ENCODE results near the gene BPIFB6. TPM values are rescaled to one million over a fixed set of nuclear protein-coding genes. Genes with fewer than 3 reads are reported as not detected.
A peak's percentile ranks its signal among the peaks of the same experiment; 100 is the strongest.

The BPIFB6 gene, protein sequence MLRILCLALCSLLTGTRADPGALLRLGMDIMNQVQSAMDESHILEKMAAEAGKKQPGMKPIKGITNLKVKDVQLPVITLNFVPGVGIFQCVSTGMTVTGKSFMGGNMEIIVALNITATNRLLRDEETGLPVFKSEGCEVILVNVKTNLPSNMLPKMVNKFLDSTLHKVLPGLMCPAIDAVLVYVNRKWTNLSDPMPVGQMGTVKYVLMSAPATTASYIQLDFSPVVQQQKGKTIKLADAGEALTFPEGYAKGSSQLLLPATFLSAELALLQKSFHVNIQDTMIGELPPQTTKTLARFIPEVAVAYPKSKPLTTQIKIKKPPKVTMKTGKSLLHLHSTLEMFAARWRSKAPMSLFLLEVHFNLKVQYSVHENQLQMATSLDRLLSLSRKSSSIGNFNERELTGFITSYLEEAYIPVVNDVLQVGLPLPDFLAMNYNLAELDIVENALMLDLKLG
- total RNA-seq: not detected
- polyA plus RNA-seq: not detected
- long read RNA-seq, donor 1: 0 reads
- long read RNA-seq, donor 2: 0 reads

DNA sequence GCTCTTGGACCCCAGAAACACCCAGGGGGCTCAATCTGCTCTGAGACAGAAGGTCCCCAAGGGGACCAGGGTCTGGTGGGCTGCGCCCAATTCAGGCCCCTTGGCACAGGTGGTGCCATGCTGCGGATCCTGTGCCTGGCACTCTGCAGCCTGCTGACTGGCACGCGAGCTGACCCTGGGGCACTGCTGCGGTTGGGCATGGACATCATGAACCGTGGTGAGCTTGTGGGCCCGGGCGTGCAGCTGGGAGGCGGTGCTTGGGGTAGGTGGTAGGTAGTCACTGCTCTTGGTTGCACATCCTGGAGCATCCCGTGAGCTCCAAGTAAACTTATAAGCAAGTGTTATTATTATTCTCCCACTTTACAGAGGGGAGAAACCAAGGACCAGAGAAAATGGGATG lies at the start of gene BPIFB6:
BPIFB6 (plus strand) TSS at position 118 of the 400 bp plus-strand sequence; CDS start at position 118, 0 bp downstream.
- Histone ChIP-seq H3K27ac (no peak within 1 kb of the TSS), H3K27me3 (ENCODE audit: insufficient read depth in 3 of 3, low read length in 2 of 3) (peaks cover 0 to 21% (median 7%) of the 10 kb centered on the region in 3 donors), H3K4me1 (no peaks in the 10 kb centered on the region), H3K4me3 (no peak within 1 kb of the TSS), H3K9me3 (no peaks in the 10 kb centered on the region), H3K36me3 (ENCODE audit: insufficient read depth in 1 of 2, low read depth in 1 of 2) (no peaks in the 10 kb centered on the region)
- TF ChIP-seq, protein P1, sequence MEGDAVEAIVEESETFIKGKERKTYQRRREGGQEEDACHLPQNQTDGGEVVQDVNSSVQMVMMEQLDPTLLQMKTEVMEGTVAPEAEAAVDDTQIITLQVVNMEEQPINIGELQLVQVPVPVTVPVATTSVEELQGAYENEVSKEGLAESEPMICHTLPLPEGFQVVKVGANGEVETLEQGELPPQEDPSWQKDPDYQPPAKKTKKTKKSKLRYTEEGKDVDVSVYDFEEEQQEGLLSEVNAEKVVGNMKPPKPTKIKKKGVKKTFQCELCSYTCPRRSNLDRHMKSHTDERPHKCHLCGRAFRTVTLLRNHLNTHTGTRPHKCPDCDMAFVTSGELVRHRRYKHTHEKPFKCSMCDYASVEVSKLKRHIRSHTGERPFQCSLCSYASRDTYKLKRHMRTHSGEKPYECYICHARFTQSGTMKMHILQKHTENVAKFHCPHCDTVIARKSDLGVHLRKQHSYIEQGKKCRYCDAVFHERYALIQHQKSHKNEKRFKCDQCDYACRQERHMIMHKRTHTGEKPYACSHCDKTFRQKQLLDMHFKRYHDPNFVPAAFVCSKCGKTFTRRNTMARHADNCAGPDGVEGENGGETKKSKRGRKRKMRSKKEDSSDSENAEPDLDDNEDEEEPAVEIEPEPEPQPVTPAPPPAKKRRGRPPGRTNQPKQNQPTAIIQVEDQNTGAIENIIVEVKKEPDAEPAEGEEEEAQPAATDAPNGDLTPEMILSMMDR (IDR thresholded peaks at IDR 0.05): no peak
- 84 to 88% (median 86%) methylated on average over 10 of the region's 10 CpGs for WGBS, 3 donors
- no peak for ATAC-seq
- intact Hi-C loops (cut with DNase I): no loop called here
- DNase-seq: peak in 1 of 2 donors; percentile 49

DNA sequence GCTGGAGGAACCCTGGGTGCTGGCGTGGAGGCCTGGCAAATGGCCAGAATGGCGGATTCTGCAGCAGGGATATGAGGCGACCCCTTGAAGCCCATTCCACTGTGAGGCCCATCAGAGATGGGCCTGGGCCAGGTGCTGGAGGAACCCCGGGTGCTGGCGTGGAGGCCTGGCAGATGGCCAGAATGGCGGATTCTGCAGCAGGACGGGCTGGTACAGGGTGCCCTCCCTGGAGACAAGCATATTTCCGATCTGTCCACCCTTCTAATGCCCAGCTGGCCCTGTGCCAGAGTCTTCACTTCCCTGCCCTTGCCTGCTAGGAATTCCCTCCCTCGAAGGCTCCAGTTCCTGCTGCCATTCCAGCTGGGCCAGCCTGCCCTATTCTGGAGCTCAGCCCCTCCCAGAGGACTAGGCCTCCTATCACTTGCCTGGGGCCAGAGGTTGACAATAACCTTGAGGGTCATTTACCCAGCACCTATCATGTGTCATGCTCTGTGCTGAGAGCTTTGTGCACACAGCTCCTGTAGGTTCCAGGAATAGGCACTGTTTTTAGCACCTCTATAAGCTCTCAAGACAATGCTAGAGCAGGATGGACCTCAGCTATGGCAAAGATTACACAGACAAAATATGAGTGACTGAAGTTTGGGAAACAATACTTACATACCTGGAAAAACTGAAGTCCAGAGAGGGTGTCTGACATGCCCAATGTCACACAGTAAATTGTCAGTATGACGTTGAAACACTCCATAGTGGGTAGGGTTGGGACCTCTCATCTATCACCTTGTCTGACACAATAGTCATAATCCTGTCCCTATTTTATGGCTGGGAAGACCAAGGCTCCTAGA lies 48.6 kb upstream of the BPIFB6 start:
- no peaks in the 10 kb centered on the region for H3K36me3 ChIP-seq (ENCODE audit: insufficient read depth in 1 of 2, low read depth in 1 of 2)
- TF ChIP-seq, protein P1 (IDR thresholded peaks at IDR 0.05): no peak
- no peak overlapping the region for H3K4me3 ChIP-seq
- H3K27ac ChIP-seq: no peak overlapping the region
- no peaks in the 10 kb centered on the region for H3K4me1 ChIP-seq
- no peaks in the 10 kb centered on the region for H3K27me3 ChIP-seq (ENCODE audit: insufficient read depth in 3 of 3, low read length in 2 of 3)
- 25 to 34% (median 27%) methylated on average over 10 of the region's 10 CpGs for WGBS, 3 donors
- ATAC-seq (no peak), DNase-seq (no peak)
- H3K9me3 ChIP-seq: no peaks in the 10 kb centered on the region
- intact Hi-C loops (cut with DNase I): no loop called here

DNA sequence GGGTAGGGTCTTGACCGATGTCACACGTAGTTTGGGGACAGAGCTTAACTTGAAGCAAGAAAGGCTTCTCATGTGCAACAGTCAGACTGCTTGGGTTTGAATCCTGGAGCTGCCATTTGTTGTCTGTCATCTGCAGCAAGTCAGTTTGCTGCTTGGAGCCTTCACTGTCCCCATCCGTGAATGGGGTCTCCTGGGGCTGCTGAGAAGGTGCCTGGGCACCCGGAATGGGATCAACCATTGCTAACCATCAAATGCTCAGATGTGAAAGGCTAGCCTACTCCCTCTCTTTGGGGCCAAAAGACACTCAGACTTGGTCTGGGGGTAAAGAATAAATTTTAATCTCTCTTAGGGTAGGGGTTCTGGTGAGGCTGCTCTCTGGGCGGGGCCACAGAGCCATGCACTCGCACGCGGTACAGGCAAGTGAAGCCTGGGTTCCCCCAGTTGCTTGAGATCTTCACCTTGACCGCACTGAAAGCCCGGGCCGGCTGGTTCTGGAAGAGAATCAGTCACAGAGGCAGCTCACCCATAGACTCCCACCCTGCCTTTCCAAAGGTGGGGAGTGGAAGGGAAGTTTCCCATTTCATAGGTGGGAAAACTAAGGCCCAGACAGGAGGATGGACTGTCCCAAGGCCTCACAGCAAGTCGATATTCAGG lies 47.9 kb upstream of the BPIFB6 start:
- ATAC-seq (no peak), DNase-seq (no peak)
- WGBS, 3 donors: 82 to 85% (median 82%) methylated on average over 12 of the region's 12 CpGs
- Histone ChIP-seq H3K27ac (no peak overlapping the region), H3K27me3 (ENCODE audit: insufficient read depth in 3 of 3, low read length in 2 of 3) (no peaks in the 10 kb centered on the region), H3K9me3 (no peaks in the 10 kb centered on the region), H3K36me3 (ENCODE audit: insufficient read depth in 1 of 2, low read depth in 1 of 2) (no peaks in the 10 kb centered on the region), H3K4me3 (no peak overlapping the region), H3K4me1 (no peaks in the 10 kb centered on the region)
- TF ChIP-seq, protein P1 (IDR thresholded peaks at IDR 0.05): no peak
- intact Hi-C loops (cut with DNase I): no loop called here

DNA sequence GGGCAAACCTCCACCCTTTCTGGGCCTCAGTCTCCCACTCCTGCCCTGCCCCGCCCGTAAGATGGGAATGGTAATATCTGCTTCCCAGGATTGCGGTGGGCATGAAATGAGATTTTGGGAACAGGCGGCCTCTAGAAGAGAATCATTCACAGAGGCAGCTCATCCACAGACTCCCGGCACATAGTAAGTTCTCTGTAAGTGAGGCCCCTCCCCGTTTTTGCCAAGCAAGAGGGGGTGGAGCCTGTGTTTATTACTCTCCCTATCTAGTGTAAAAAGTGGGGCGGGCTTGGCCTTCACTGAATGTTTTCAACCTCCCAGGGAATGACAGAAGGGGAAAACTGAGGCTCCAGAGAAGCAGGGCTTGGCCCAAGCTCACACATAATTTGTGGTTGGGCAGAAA lies 47.3 kb upstream of the BPIFB6 start:
- Histone ChIP-seq H3K4me1 (no peaks in the 10 kb centered on the region), H3K27me3 (ENCODE audit: insufficient read depth in 3 of 3, low read length in 2 of 3) (no peaks in the 10 kb centered on the region), H3K36me3 (ENCODE audit: insufficient read depth in 1 of 2, low read depth in 1 of 2) (no peaks in the 10 kb centered on the region), H3K27ac (no peak overlapping the region), H3K9me3 (no peaks in the 10 kb centered on the region), H3K4me3 (no peak overlapping the region)
- TF ChIP-seq, protein P1 (IDR thresholded peaks at IDR 0.05): no peak
- DNase-seq (no peak), ATAC-seq (no peak)
- intact Hi-C loops (cut with DNase I): no loop called here
- 69 to 77% (median 76%) methylated on average over 7 of the region's 7 CpGs for WGBS, 3 donors
